Endodermal cell (in vitro differentiated cells): ENCODE data around the gene SLC38A3. TPM values are rescaled to one million over a fixed set of nuclear protein-coding genes. Genes with fewer than 3 reads are reported as not detected.

Experiments
- DNase-seq: peaks from one replicate; pipeline ENCODE4 v3.0.0-alpha.2; 2017
- H3K27ac ChIP-seq: 2 replicates; pipeline ENCODE4 v1.5.1; 2013; ENCODE audit warnings: mild to moderate bottlenecking, low read depth, low read length, moderate library complexity
- H3K27me3 ChIP-seq: 2 replicates; pipeline ENCODE4 v1.6.1; 2013; ENCODE audit warnings: mild to moderate bottlenecking, low read length, moderate library complexity; ENCODE audit not compliant: insufficient read depth, control insufficient read depth, poor library complexity, severe bottlenecking
- H3K36me3 ChIP-seq: 2 replicates; pipeline ENCODE4 v1.7.0; 2013; ENCODE audit warnings: mild to moderate bottlenecking, low read length, moderate library complexity; ENCODE audit not compliant: control insufficient read depth, insufficient read depth
- H3K4me1 ChIP-seq: one replicate; pipeline ENCODE4 v1.7.0; 2013; ENCODE audit warnings: low read length; ENCODE audit not compliant: control insufficient read depth, insufficient read depth
- H3K4me3 ChIP-seq: 2 replicates; pipeline ENCODE4 v1.5.1; 2013; ENCODE audit warnings: mild to moderate bottlenecking, low read length, moderate library complexity
- H3K9ac ChIP-seq: 2 replicates; pipeline ENCODE4 v1.6.1; 2013; ENCODE audit warnings: mild to moderate bottlenecking, low read length, moderate library complexity; ENCODE audit not compliant: poor library complexity, severe bottlenecking; ENCODE audit errors: extremely low read depth
- H3K9me3 ChIP-seq: 2 replicates; pipeline ENCODE4 v1.6.1; 2013; ENCODE audit warnings: mild to moderate bottlenecking, low read length, moderate library complexity; ENCODE audit not compliant: control insufficient read depth
- H3K27ac Mint-ChIP-seq: 2 replicates; pipeline ENCODE4 v1.8.0; 2020; ENCODE audit warnings: mixed read lengths
- H3K27me3 Mint-ChIP-seq: 2 replicates; pipeline ENCODE4 v1.8.0; 2021; ENCODE audit warnings: mild to moderate bottlenecking, mixed read lengths; ENCODE audit not compliant: insufficient read depth
- H3K36me3 Mint-ChIP-seq: 2 replicates; pipeline ENCODE4 v1.8.0; 2020; ENCODE audit warnings: low read depth, mixed read lengths
- H3K4me1 Mint-ChIP-seq: 2 replicates; pipeline ENCODE4 v1.8.0; 2020; ENCODE audit warnings: mixed read lengths
- H3K4me3 Mint-ChIP-seq: 2 replicates; pipeline ENCODE4 v1.8.0; 2020; ENCODE audit warnings: mild to moderate bottlenecking, moderate library complexity, mixed read lengths
- H3K9me3 Mint-ChIP-seq: 2 replicates; pipeline ENCODE4 v1.8.0; 2020; ENCODE audit warnings: mild to moderate bottlenecking, mixed read lengths
- WGBS, 2 experiments: methylation state at CpG; one replicate each; pipeline versions ENCODE4 v1.1.5 to v1.1.7; 2013; ENCODE audit warnings: missing lambda C conversion rate in 2 of 2, mixed read lengths in 1 of 2; ENCODE audit not compliant: insufficient coverage in 1 of 2, insufficient read length in 1 of 2; 5-methylcytosine and 5-hydroxymethylcytosine counted together
- total RNA-seq, 2 donors: library from RNA; stranded (reverse); fragmentation: NEBNext Ultra II Directional in 1 of 2; extraction: Animal tissue kit (Norgen Biotek cat#: 25700) in 1 of 2; gene quantifications; 2 replicates in 1 of 2; 3 replicates in 1 of 2; pipeline ENCODE4 v1.2.1, GENCODE V29; 2021
- TF ChIP-seq, protein P1 (sequence below): fragments of 200-600 bp; sonication (generic); conservative IDR thresholded peaks from 2 replicates; pipeline ENCODE4 v1.5.0; 2021; ENCODE audit warnings: antibody characterized with exemption, mild to moderate bottlenecking

The SLC38A3 gene
- total RNA-seq, 2 donors from 2014 or later: 1.5 to 1.9 TPM

GRCh38 chr3:50165910-50166538 lies 39.0 kb upstream of the SLC38A3 start:
- no peaks in the 10 kb centered on the region for H3K27me3 Mint-ChIP-seq
- Histone ChIP-seq H3K4me1 (peaks cover 36% of the 10 kb centered on the region), H3K9ac (no peak overlapping the region), H3K4me3 (no peak overlapping the region), H3K36me3 (no peaks in the 10 kb centered on the region), H3K9me3 (no peaks in the 10 kb centered on the region), H3K27me3 (no peaks in the 10 kb centered on the region), H3K27ac (peak overlapping the region; percentile 87)
- H3K9me3 Mint-ChIP-seq: no peaks in the 10 kb centered on the region
- H3K4me1 Mint-ChIP-seq: peaks cover 62% of the 10 kb centered on the region
- no peak overlapping the region for H3K4me3 Mint-ChIP-seq
- peaks cover 6% of the 10 kb centered on the region for H3K36me3 Mint-ChIP-seq
- peak; percentile 59 for DNase-seq
- 74 to 78% methylated on average over 9 to 15 of the region's 15 CpGs for WGBS, 2 experiments
- H3K27ac Mint-ChIP-seq: peak overlapping the region; percentile 72
- TF ChIP-seq, protein P1, sequence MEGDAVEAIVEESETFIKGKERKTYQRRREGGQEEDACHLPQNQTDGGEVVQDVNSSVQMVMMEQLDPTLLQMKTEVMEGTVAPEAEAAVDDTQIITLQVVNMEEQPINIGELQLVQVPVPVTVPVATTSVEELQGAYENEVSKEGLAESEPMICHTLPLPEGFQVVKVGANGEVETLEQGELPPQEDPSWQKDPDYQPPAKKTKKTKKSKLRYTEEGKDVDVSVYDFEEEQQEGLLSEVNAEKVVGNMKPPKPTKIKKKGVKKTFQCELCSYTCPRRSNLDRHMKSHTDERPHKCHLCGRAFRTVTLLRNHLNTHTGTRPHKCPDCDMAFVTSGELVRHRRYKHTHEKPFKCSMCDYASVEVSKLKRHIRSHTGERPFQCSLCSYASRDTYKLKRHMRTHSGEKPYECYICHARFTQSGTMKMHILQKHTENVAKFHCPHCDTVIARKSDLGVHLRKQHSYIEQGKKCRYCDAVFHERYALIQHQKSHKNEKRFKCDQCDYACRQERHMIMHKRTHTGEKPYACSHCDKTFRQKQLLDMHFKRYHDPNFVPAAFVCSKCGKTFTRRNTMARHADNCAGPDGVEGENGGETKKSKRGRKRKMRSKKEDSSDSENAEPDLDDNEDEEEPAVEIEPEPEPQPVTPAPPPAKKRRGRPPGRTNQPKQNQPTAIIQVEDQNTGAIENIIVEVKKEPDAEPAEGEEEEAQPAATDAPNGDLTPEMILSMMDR: no peak

DNA sequence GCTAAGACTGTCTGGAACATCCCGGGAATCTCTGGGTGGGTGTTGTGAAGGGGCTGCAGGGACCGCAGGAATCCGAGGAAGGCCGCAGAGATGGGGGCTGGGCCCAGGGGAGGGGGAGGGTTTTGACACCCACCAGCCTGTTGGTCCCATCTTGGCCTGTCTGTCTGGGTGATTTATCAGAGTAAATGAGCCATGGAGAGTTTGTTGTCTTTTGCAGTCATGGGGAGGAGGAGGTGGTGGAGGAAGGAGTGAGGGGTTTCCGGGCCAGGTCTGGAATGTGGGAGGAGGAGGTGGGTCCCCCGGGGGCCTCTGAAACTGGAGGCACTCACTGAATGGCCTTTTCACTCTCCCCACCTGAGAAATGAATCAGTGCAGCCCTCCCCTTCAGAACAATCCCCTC lies 38.5 kb upstream of the SLC38A3 start:
- H3K4me3 ChIP-seq: no peak overlapping the region
- Mint-ChIP-seq H3K4me3 (peak overlapping the region; percentile 29), H3K9me3 (no peaks in the 10 kb centered on the region), H3K4me1 (peaks cover 60% of the 10 kb centered on the region), H3K36me3 (peaks cover 4% of the 10 kb centered on the region), H3K27me3 (no peaks in the 10 kb centered on the region), H3K27ac (peak overlapping the region; percentile 88)
- TF ChIP-seq, protein P1: no peak
- DNase-seq: no peak
- peak overlapping the region; percentile 87 for H3K27ac ChIP-seq
- no peaks in the 10 kb centered on the region for H3K9me3 ChIP-seq
- no peaks in the 10 kb centered on the region for H3K36me3 ChIP-seq
- H3K9ac ChIP-seq: no peak overlapping the region
- H3K27me3 ChIP-seq: no peaks in the 10 kb centered on the region
- peaks cover 30% of the 10 kb centered on the region for H3K4me1 ChIP-seq
- WGBS, 2 experiments: 75 to 80% methylated on average over 3 to 5 of the region's 6 CpGs

DNA sequence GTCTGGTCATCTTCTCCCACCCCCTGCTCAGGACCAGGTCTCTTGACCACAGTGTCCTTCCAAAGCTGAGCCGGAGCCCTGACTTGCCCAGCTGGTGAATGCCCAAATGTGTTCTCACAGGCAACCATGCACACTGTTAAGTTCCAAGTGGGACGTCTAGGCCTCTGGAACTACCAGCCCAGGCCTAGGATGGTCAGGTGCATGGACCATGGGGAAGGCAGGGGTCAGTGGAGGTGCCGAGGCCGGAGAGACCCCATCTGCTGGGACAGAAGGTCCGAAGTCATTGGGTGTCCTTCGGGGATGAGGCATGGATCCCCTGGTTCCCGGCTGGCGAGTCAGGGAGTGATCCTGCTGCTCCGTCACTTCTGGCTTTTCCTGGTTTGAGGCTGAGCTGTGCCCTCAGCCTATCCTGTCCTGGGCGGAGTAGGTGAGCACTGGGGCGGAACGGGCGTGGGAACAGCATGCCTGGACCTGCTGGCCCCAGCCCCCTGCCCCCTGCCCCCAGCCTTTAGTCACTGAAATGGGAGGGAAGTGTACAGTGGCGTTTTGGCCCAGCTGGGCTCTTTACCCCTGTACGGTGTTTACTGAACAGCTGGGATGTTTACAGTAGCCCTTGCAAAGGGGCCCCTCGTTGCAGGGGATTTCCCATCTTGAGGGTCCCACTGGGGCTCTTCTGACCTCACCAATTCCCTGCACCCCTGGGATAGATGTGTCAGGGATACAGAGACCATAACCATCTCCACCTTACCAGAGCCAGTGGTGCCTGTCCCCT lies 37.8 kb upstream of the SLC38A3 start:
- Histone ChIP-seq H3K4me1 (peaks cover 26% of the 10 kb centered on the region), H3K27ac (peak overlapping the region; percentile 87), H3K36me3 (no peaks in the 10 kb centered on the region), H3K9ac (no peak overlapping the region), H3K9me3 (no peaks in the 10 kb centered on the region), H3K27me3 (no peaks in the 10 kb centered on the region), H3K4me3 (no peak overlapping the region)
- 83 to 84% methylated on average over 9 to 16 of the region's 16 CpGs for WGBS, 2 experiments
- H3K4me3 Mint-ChIP-seq: peak overlapping the region; percentile 29
- TF ChIP-seq, protein P1: no peak
- H3K9me3 Mint-ChIP-seq: no peaks in the 10 kb centered on the region
- H3K27ac Mint-ChIP-seq: peak overlapping the region; percentile 88
- H3K4me1 Mint-ChIP-seq: peaks cover 54% of the 10 kb centered on the region
- no peak for DNase-seq
- peaks cover 4% of the 10 kb centered on the region for H3K36me3 Mint-ChIP-seq
- H3K27me3 Mint-ChIP-seq: no peaks in the 10 kb centered on the region
